NCI-H774 (cell line): Measurements from ENCODE around the gene RRAD.

Experiments
- DNase-seq: peaks from one replicate; lab custom pipeline; 2025; lab: John Stamatoyannopoulos, UW

RRAD gene

DNA sequence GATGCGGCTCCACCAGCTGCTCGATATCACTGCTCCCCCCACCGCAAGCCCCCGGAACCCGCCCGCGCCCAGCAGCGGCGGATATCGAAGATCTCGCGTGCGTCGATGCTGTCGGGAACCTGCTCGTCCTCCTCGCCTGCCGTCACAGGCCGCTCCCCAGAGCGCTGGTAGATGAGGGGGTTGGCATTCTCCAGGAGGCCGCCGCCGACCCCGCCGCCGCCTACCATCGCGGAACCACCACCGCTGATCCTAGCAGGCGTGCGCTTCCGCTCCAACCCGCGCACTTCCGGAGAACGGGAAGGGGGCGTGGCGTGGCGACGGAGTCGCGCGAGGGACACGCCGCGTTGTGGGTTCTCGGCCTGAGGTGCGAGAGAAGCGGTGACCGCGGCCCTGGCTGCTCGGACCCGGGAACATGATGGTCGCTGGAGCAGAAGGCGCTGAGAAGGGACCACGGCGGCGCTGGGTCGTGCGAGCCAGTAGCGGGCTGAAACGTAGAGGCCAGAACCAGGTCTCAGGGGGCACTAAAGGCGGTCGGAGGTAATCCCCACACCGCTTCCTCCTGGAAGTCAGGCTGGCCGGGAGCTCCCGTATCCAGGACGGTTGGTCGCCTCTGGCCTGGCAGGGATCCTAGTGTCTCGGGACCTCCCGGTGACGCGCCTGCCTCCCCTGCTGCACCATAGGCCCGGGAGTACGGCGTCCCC lies 9.0 kb upstream of the RRAD start, which contains the start of gene CIAO2B:
Gene CIAO2B (minus strand): TSS at position 265 of the 701 bp plus-strand sequence. CDS start 38 bp downstream, at position 227.
- DNase-seq, result peak; percentile 42

DNA sequence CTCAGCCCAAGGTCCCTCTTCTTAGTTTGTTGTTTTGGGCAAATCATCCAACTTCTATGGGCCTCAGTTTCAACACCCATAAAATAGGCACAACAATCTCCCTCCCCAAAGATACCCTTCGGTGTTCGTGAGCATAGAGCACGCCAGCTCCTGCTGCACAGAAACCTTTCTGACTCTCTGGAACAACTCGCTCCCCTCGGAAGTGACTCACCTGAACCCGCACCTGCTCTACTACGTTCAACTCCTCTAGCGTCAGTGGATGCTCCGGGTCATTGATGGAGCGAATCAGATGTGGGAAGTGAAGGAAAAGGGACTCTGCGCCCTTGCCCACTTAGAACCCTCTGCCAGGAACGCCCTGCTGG lies 8.4 kb upstream of the RRAD start:
- DNase-seq, result no peak

- no peak for DNase-seq
Measured at GRCh38 chr16:66932076-66932475, 6.7 kb upstream of the RRAD start.

GRCh38 chr16:66931665-66932064 lies 6.3 kb upstream of the RRAD start:
- no peak for DNase-seq

DNA sequence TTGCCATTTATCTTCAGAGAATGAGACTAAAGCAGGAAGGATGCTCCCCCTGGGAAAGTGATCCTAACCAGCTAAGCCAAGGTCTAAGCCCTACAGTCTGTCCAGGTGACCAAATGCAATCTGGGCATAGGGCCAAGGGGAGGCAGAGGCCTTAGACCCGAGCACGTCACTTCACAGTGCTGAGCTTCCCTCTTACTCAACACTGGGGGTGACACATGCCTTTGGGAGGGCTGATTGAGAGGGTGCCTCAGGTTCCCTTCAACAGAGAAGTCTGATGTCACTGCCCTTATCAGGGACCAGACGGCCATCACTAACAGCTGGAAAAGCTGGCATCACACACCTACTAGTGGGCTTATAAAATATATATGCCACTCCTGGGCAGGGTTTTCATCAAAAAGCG lies 4.9 kb upstream of the RRAD start:
- no peak for DNase-seq

DNA sequence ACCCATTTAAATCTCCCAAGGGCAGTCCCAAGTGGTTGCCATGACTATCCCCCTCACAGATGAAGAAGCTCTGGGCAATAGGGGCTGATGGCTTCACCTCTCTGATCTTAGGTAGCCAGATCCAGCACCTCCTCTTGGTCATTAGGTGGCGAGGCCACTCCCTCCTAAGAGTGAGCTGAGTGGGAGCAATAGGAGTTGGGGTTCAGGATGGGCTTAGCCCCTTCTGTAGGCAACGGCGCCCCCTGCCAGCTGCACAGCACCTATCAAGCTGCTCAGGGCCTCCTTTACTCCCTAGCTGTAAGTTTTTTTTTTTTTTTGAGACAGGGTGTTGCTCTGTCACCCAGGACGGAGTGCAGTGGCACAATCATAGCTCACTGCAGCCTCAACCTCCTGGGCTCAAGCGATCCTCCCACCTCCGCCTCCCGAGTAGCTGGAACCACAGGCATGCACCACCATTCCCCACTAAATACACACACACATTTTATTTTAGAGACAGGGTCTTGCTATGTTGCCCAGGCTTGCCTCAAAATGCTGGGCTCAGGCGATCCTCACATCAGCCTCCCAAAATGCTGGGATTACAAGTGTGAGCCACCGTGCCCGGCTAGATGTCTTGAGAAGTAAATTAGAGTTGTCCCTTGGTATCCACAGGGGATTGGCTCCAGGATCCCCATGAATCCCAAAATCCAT lies 3.5 kb upstream of the RRAD start:
- no peak for DNase-seq

DNA sequence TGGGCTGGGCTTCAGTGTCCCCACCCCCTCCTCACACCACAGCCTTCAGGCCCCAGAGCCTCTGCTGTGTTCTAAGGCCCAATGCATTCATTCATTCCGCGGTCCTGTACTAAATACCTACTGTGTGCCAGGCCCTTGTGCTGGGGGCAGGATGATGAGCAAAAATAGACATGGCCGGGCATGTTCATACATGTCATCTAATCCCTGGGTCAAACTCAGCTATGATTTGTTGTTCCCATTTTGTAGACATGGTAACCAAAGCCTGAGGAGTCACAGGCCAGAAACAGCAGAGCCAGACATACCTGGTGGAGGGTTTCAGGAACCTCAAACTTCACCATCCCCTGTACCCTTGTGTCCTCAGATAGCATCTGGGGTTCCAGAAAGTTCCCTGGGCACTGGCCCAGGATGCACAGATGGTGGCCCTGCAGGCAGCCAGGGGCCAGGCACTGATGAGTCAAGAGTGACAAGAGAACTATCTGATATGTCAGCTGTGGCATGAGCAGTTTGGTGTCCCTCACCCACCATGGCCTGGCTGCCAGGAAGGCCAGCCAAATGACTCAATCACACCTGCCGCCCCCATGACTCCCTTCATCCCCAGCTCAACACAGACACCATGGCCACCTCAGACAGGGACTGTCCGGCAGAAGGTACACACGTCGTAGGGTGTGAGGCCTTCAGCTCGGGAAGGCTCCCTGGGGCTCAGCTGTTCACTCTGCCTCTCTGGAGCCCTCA lies 2.7 kb upstream of the RRAD start:
- no peak for DNase-seq

DNA sequence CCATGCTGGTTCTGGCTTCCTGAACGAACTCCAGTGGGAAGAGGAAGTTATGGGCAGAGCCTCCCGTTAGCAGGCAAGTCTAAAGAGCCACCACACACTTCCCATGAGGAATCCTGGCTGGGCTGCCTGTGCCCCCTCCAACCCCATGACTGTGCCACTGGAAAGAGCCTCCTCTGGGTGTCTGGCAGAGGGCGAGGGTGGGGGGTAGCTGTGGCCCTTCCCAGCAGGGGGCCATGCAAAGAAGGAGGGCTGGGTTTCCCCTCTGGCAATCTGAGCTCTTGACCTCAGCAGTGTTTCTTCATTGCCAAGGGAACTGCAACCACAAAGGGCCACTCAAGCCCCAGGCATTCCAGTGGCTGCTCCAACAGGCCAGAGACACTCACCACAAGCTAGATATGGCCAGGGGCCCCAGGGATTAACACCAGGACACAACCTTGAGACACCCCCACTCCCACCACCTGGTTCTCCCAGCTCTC lies 1.7 kb upstream of the RRAD start:
- no peak for DNase-seq

DNA sequence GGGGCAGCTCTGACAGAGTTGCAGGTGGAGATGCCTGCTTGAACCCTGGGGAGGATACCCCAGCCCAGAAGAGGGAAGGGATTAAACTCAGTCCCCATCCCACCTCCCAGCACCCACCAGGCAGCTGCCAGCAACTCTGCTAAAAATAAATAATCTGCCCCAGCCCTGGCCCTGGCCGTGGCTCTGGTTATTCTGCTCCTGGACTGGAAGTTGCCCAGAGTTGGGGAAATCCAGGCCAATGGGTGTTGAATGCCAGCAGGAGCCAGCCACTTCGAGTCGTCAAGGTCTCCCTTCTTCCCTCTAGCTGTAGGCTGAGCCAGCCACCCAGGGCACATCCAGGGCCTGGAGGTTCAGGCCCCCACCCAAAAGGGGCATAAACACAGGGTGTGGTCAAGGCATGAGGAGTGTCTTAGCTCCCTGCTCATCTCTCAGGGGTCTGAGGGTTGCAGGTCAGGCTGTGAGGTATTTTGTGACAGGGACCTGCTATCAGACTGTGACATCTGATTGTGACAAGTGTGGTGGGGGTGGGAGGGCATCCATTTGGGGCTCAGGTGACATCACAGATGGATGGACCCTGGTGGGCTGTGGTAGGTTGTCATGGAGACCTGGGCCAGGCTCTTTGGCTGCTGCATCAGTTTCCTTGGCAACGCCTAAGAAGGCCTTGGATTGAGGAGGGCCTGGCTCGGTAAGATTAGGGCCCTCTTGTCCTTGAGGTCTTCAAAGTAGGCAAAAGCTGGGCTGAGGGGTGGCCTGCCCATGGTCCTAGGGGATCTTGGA lies 1.0 kb upstream of the RRAD start:
- no peak for DNase-seq

- DNase-seq, result no peak
Measured at GRCh38 chr16:66924527-66925321, 611 bp downstream of the RRAD start.

DNA sequence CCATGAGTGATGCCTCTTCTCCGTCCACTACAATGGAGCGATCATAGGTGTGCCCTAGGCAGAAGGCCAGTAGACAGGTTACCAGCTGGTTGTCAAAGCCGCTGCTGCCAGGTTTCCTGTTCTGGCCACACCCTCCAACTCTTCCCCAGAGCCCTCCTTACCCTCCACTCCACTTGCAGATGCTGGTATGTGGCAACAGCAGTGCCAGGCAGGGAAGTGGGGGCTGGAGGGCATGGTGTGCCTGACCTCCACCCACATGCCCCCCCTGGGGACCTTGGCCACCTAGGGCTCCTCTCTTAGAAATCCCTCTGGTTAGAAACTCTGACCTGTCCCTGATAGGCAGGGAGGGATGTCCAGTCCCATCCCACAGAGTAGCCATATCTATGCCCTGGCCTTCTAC lies 1.5 kb downstream of the RRAD start:
- DNase-seq, result no peak

DNA sequence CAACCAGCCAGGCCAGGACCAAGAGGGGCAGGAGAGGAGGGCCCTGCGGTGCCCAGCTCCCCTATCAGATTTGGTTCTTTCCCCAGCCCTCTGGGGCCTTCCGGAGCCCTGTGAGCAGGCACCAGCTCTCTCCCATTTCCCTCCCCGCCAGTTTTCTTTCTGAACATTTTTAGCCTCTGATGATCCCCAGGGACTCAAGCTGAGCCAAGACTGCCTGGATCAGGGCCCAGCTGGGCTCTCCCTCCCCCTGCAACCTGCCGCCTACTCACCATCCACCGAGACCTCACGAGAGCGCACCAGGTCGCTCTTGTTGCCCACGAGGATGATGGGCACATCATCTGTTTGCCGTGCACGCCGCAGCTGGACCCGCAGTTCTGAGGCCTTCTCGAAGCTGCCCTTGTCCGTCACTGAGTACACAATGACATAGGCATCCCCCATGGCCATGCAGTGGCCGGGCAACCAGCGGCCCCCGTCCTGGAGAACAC lies 2.0 kb downstream of the RRAD start:
- no peak for DNase-seq

DNA sequence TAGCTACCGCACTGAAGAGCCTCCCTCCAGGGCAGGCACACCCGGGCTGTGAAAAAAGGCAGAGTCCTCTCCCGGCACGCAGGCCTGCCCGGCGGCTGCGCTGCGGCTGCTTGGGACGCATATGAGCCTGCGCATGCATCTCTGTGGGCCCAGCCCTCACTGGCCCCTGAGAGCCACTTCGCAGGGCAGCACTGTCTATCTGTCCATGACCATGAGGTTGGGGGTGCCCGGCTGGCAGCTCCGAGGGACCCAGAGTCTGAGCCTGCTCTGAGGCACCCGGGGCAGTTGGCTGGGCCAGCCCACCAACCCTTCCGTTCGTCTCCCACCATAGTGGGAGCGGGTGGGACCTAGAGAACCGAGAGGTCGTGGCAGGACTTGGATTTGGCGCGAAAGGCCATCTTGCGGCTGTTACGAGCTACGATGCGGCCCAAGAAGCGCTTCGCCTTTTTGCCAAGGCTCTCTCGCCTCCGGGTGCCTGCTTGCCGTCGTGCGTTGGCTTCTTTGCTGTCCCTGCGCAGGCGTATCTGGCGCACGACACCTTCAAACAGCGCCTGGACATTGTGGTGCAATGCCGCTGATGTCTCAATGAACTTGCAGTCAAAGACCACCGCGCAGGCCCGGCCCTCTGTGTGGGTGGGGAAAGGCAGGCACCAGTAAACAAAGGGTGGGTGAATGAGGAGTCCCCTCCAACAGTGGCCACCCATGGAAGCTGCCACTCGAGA lies 3.4 kb downstream of the RRAD start:
- DNase-seq, result no peak

DNA sequence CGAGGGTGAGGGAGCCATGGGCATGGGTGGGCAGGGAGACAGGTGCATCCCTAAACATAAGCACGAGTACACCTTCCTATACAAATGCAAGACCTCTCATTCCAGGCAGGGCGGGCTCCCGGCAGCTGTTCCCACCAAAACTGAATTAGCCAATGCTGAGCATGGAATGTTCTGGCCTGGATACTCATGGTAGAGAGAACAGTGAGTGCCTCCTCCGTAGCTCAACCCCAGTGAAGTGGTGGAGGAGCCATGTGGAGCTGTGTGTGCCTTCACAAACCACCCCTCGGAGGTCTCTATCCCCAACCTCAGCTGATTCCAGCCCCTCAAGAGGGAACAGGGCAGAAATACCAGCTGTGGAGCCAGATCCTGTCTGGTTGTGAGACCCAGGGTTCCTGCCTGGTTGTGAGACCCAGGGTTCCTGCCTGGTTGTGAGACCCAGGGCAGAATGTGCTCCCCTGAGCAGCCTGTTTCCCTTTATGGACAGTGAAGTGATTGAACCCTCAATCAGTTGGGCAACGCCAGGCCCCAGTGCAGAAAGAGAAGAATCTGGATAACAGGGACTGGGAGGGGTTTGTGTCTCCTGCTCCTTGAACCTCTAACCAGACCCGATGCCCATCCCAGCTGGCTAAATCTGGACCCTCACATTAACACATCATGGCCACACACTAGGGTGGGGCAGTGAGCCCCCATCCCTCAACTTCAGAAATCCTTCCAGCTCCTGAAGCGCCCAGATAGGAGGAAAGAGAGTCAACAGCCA lies 4.2 kb downstream of the RRAD start:
- no peak for DNase-seq

- DNase-seq, result no peak
Measured at GRCh38 chr16:66920299-66920590, 5.1 kb downstream of the RRAD start.

- DNase-seq, result no peak
Measured at GRCh38 chr16:66919569-66920298, 5.6 kb downstream of the RRAD start.

DNA sequence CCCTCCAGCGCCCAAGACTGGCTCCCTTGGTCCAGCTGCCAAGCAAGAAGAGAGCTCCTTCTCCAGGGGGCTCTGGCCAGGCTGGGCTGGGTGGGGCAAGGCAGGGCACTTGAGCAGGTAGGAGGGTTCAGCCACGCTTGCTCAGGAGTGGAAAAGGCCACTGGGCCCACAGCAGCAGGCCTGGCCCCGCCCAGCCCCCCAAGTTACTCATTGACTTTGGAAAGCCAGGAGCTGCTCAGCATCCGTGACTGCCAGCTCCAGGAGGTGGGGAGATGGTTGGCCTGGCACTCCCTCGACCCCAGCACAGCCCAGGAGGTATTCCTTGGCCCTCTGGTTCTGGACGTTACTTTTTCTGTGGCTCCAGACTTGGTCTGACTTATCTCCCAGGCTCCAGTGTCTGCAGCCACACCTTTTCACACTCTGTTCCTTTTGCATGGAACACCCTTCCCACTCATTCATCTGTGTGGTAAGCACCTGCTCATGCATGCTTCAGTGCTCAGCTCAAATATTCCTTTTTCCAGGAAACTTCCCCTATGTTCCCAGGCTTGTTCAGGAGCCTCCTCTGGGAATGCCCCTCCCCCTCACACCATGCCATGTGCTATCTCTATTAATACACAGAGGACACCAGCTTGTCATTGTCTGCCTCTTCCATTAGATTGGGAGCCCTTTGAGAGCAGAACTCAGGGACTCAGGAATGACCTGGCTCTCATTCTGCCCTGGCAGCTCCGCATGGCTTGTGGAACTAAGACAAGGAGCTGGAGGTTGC lies 6.3 kb downstream of the RRAD start, which contains the start of gene CDH16:
Gene CDH16 (minus strand): TSS at position 83 of the 766 bp plus-strand sequence. CDS start 820 bp downstream, outside the sequence.
- DNase-seq, result no peak

GRCh38 chr16:66918355-66918754 lies 7.0 kb downstream of the RRAD start:
- no peak for DNase-seq
